Measurements from ENCODE around the gene MTERF4. TPM values are rescaled to one million over a fixed set of nuclear protein-coding genes. Genes with fewer than 3 reads are reported as not detected.
A peak's percentile ranks its signal among the peaks of the same experiment; 100 is the strongest.

Gene MTERF4
- total and polyA plus RNA-seq, 2 of the 8 experiments (the other 6 are each of a cell fraction or from before 2014, with no cell fraction given), result 25.9 to 28.5 TPM

GRCh38 chr2:241080405-241081189 is 21.5 kb downstream of the MTERF4 start:
- CTCF ChIA-PET (ENCODE audit: partially characterized antibody), result interaction anchor here (0.9 kb wide), 1 partner anchor 13 kb away, joined by 3 read pairs; no protein-coding TSS in a partner anchor
- Histone ChIP-seq H4K5ac (ENCODE audit: insufficient read length, low read depth, low read length) (no peak overlapping the region), H3K14ac (ENCODE audit: insufficient read length) (no peak overlapping the region)
- no peak for TF ChIP-seq ZNF274 (IDR thresholded peaks at IDR 0.05; ENCODE audit: borderline replicate concordance, extremely low read depth, low read length)
- no peak for TF ChIP-seq CTCF (IDR thresholded peaks at IDR 0.05; ENCODE audit: control extremely low read depth in 1 of 3, insufficient read depth in 1 of 3, low read depth in 1 of 3, low read length in 3 of 3)
- no peak for TF ChIP-seq KDM4A (IDR thresholded peaks at IDR 0.05; ENCODE audit: low read depth, low read length, severe bottlenecking)
- TF ChIP-seq BACH1 (IDR thresholded peaks at IDR 0.05; ENCODE audit: low read length), result no peak
- no peak for TF ChIP-seq RAD21 (IDR thresholded peaks at IDR 0.05 in 1 of 2, conservative IDR thresholded peaks at IDR 0.05 in 1 of 2; ENCODE audit: low read depth in 2 of 2, low read length in 2 of 2)
- TF ChIP-seq CBX8 (IDR thresholded peaks at IDR 0.05; ENCODE audit: borderline replicate concordance, low read depth, low read length), result no peak
- no peak for TF ChIP-seq ATF3 (IDR thresholded peaks at IDR 0.05; ENCODE audit: insufficient read depth, low read depth, low read length)
- TF ChIP-seq RXRA (IDR thresholded peaks at IDR 0.05; ENCODE audit: insufficient read depth, low read depth, low read length), result no peak

More at GRCh38 chr2:241080405-241081189, 21.5 kb downstream of the MTERF4 start:
- Histone ChIP-seq H3K9ac (replicated peaks in 1 of 4; ENCODE audit: extremely low read depth in 1 of 4, low read depth in 3 of 4, low read length in 3 of 4) (no peak overlapping the region), H4K8ac (ENCODE audit: extremely low read depth, insufficient read depth, low read length) (peak overlapping the region; percentile 78; the same call in 1 of the 2 replicates), H2BK5ac (ENCODE audit: low read depth, low read length) (no peak overlapping the region), H3K79me1 (ENCODE audit: low read depth, low read length) (no peaks in the 10 kb centered on the region), H3K4me2 (ENCODE audit: insufficient read depth in 1 of 2, low read depth in 2 of 2, low read length in 2 of 2) (no peak overlapping the region), H2AK5ac (ENCODE audit: low read depth, low read length) (no peak overlapping the region), H3K27ac (ENCODE audit: low read depth, low read length) (no peak overlapping the region), H4K91ac (replicated peaks; ENCODE audit: insufficient read length, low read length) (no peak overlapping the region), H3K36me3 (ENCODE audit: control insufficient read depth in 2 of 4, insufficient read depth in 4 of 4, low read length in 3 of 4) (no peaks in the 10 kb centered on the region; a peak in 1 of 8 replicates), H3K79me2 (ENCODE audit: control insufficient read depth in 1 of 2, insufficient read depth in 2 of 2, low read length in 2 of 2) (no peaks in the 10 kb centered on the region), H4K20me1 (replicated peaks in 1 of 2; ENCODE audit: control insufficient read depth in 1 of 2, insufficient read depth in 2 of 2, low read length in 2 of 2) (peaks cover 0 to 2% of the 10 kb centered on the region in 2 experiments), H3K4me3 (ENCODE audit: extremely low read depth in 1 of 4, insufficient read depth in 2 of 4, low read depth in 3 of 4, low read length in 4 of 4) (no peak overlapping the region), H2BK20ac (ENCODE audit: low read length) (no peak overlapping the region), H3K23me2 (ENCODE audit: low read depth, low read length) (no peaks in the 10 kb centered on the region), H2BK120ac (replicated peaks; ENCODE audit: low read depth, low read length) (no peak overlapping the region), H3K9me3 (ENCODE audit: insufficient read depth in 2 of 2, low read depth in 1 of 2, low read length in 1 of 2) (no peaks in the 10 kb centered on the region), H3K27me3 (replicated peaks in 1 of 4; ENCODE audit: control insufficient read depth in 3 of 4, extremely low read depth in 1 of 4, insufficient read depth in 3 of 4, low read length in 3 of 4) (no peaks in the 10 kb centered on the region), H2BK15ac (ENCODE audit: low read length) (no peak overlapping the region), H3K23ac (ENCODE audit: insufficient read length) (no peak overlapping the region), H3K56ac (replicated peaks; ENCODE audit: insufficient read length, low read depth, low read length) (no peak overlapping the region), H3K4ac (replicated peaks; ENCODE audit: insufficient read length, low read depth, low read length) (no peak overlapping the region), H2BK12ac (ENCODE audit: low read depth, low read length) (no peak overlapping the region), H2AFZ (ENCODE audit: low read length) (no peak overlapping the region), H3K18ac (ENCODE audit: extremely low read depth, low read length) (no peak overlapping the region), H3K4me1 (replicated peaks in 1 of 4; ENCODE audit: control insufficient read depth in 3 of 4, insufficient read depth in 4 of 4, low read length in 3 of 4) (no peaks in the 10 kb centered on the region)
- POLR2A ChIA-PET (ENCODE audit: partially characterized antibody), result interaction anchor here (0.9 kb wide), 1 partner anchor 9 kb away, joined by 3 read pairs; no protein-coding TSS in a partner anchor
- DNase-seq (ENCODE audit: low read depth in 1 of 2, low spot score in 2 of 2), result no peak
- no peak for FAIRE-seq
- 94% methylated on average over 18 of the region's 18 CpGs; no CpG with 5 or more reads in 1 of the 2 experiments for WGBS, 2 experiments (ENCODE audit: extremely low coverage in 1 of 2, insufficient coverage in 1 of 2, insufficient read length in 1 of 2, insufficient replicate concordance in 2 of 2, low coverage in 1 of 2, low lambda C conversion rate in 2 of 2, missing lambda C conversion rate in 1 of 2)

Data from H1 (cell line).